Mammary epithelial cell (primary cell): ENCODE data around the gene SINHCAF.

Experiments
- CTCF ChIP-seq, 2 donors: IDR thresholded peaks in 1 of 2; conservative IDR thresholded peaks in 1 of 2; 2 replicates each; pipeline ENCODE4 v1.5.1; 2011 to 2012; ENCODE audit warnings: inconsistent platforms in 2 of 2, low read length in 2 of 2, mild to moderate bottlenecking in 2 of 2, control low read depth in 1 of 2, low read depth in 1 of 2; ENCODE audit not compliant: insufficient read depth in 1 of 2; ENCODE audit errors: extremely low read depth in 1 of 2
- EZH2 ChIP-seq: IDR thresholded peaks from 2 replicates; pipeline ENCODE4 v1.6.1; 2012; ENCODE audit warnings: low read length, inconsistent platforms, borderline replicate concordance

- no peak for TF ChIP-seq CTCF (conservative IDR thresholded peaks at IDR 0.05 in 1 of 2, IDR thresholded peaks at IDR 0.05 in 1 of 2; ENCODE audit: extremely low read depth in 1 of 2, insufficient read depth in 1 of 2, low read depth in 1 of 2, low read length in 2 of 2)
- TF ChIP-seq EZH2, result no peak
Observed at GRCh38 chr12:31322801-31323207, 3.1 kb downstream of the SINHCAF start.
